Activated naive CD8-positive, alpha-beta T cell (primary cell): ENCODE measurements around the gene RASD1.
"Not testable (repeated sequence)": the region's sequence is repeated elsewhere in the genome, so short reads cannot be mapped to it uniquely, and the experiment has no call there.

Experiments
- H3K27ac Mint-ChIP-seq: one replicate; pipeline ENCODE4 v1.8.0; 2021; ENCODE audit warnings: mixed read lengths
- H3K27me3 Mint-ChIP-seq: one replicate; pipeline ENCODE4 v1.8.0; 2021; ENCODE audit warnings: mixed read lengths
- H3K36me3 Mint-ChIP-seq: one replicate; pipeline ENCODE4 v1.8.0; 2021; ENCODE audit warnings: mixed read lengths
- H3K4me1 Mint-ChIP-seq: one replicate; pipeline ENCODE4 v1.8.0; 2021; ENCODE audit warnings: low read depth, mixed read lengths
- H3K4me3 Mint-ChIP-seq: one replicate; pipeline ENCODE4 v1.8.0; 2021; ENCODE audit warnings: mild to moderate bottlenecking, mixed read lengths
- H3K9me3 Mint-ChIP-seq: one replicate; pipeline ENCODE4 v1.8.0; 2021; ENCODE audit warnings: low read depth, mixed read lengths

The RASD1 gene

DNA sequence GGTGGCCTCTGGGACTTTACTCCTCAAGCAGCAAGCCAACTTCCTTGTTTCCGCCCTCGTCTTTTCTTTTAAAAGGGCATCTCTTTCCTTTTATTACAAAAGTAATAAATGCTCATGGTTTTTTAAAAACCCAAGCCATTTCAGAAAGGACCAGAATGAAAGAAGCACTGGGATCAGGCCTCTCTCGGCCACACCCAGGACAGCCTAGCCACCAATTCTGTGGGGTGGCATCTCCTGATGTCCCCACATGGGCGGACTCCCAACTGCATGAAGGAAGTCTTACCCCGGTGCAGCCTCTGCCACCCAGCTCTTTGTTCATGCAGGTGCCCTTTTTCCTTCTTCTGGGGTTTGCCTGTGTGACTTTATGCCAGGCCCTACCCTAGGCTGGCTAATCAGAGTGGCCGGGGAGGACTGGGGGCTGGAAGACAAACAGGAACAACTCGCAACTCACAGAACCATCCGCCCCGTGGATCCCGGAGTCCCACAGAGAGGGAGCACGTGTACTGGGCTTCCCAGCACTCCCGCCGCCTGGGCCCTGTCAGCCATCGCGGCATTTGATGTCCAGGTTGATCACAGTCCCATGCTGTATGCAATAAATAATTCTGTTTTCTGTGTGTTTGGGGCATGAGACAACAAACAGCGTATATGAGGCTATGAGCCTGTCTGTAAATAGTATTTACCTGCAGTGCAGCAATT lies 2.6 kb upstream of the RASD1 start:
- no peaks in the 10 kb centered on the region for H3K36me3 Mint-ChIP-seq
- H3K9me3 Mint-ChIP-seq: no peaks in the 10 kb centered on the region
- H3K4me1 Mint-ChIP-seq: peaks cover 15% of the 10 kb centered on the region
- H3K4me3 Mint-ChIP-seq: no peak overlapping the region
- no peak overlapping the region for H3K27ac Mint-ChIP-seq
- H3K27me3 Mint-ChIP-seq: peaks cover 3% of the 10 kb centered on the region

DNA sequence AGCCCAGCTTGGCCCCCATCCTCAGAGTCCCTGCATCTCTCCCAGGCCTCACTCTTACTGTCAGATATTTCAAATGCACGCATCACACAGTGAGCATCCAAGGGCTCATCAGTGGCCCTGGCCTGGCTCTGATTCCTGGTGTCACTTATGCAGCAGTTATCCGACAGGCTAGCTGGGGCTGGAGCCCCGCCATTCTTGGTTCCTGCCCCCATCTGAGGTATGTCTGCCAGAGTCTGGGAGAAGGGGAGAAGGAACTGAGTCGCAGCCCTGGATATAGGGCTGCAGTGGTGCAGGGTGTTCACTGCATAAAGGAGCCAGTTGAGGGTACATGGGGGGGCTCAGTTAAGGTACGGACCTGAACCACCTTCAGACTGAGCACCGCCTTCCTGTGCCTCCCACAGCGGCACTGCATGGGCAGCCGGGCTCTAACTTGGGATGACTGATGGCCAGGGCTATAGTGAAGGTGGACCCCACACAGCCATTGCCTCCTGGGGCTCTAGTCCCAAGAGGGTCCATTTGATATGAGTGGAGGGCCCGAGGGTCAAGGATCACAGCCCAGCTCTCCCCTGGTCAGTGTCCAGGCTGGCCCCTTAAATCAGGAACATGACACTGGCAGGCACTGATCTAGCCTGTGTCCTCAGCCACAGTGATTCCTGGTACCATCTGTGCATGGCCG lies 1.8 kb upstream of the RASD1 start:
- peaks cover 3% of the 10 kb centered on the region for H3K27me3 Mint-ChIP-seq
- H3K4me1 Mint-ChIP-seq: peaks cover 15% of the 10 kb centered on the region
- no peaks in the 10 kb centered on the region for H3K9me3 Mint-ChIP-seq
- H3K4me3 Mint-ChIP-seq: peak overlapping the region; percentile 75
- no peak overlapping the region for H3K27ac Mint-ChIP-seq
- no peaks in the 10 kb centered on the region for H3K36me3 Mint-ChIP-seq

DNA sequence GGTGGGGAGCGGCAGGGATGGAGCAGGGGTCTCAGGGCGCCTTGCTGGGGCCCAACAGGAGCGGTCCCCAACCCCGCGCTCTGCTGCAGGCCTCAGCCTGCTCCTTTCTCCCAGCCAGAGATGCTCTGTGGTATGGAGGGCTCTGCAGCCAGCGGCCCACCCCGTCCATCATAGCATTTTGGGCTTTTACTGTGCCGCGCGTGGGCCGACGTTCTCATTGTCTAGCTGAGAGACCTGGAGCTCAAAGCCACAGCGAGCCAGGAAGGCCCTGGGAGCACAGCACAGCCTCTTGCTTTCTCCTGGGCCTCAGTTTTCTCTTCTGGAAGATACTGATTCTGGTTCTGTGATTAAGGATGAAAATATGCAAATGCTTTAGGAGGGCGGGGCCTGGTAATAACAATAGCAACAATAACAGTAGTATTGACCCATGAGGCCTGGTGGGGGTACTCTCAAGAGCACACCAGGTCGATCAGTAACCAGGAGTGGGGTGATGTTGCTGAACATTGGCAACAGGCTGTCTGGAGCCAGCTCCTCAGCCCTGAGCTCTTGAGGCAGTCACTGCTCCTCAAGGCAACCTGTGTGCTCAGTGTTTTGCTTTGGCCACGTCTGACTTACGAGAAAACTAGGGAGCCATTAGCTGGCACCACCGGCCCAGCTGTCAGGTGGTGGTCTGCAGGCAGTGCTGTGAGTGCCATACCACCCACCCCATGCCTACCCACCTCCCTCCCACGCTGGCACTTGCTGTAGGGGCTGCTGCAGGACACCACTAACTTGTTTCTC lies 1.1 kb upstream of the RASD1 start:
- peaks cover 3% of the 10 kb centered on the region for H3K27me3 Mint-ChIP-seq

DNA sequence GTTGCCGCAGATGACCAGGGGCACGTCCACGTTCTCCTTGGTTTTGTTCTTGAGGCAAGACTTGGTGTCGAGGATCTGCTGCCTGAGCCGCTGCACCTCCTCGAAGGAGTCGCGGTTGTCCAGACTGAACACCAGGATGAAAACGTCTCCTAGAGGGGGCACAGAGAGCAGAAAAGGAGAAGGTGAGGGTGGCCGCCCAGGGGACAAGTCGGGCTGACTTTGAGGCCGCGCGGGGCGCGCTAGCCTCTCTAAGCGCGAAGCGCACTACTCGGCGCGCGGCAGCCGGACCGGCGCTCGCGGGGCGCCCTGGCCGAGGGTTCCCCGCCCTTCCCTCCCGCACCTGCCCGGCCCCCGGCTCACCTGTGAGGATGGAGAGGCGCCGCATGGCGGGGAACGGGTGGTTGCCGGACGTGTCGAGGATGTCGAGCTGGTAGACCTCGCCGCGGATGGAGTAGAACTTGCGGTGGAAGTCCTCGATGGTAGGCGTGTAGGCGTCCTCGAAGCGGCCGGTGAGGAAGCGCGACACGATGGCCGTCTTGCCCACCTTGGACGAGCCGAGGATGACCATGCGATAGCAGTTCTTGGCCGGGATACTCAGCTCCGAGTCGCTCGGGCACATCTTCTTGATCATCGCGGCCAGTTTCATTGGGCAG lies 533 bp downstream of the RASD1 start:
- H3K4me1 Mint-ChIP-seq: peaks cover 15% of the 10 kb centered on the region
- H3K4me3 Mint-ChIP-seq: peak overlapping the region; percentile 83
- no peaks in the 10 kb centered on the region for H3K9me3 Mint-ChIP-seq
- peak overlapping the region; percentile 12 for H3K27ac Mint-ChIP-seq
- peaks cover 4% of the 10 kb centered on the region for H3K36me3 Mint-ChIP-seq
- peaks cover 2% of the 10 kb centered on the region for H3K27me3 Mint-ChIP-seq

More for the DNA sequence above, 1.1 kb upstream of the RASD1 start:
- peak overlapping the region; percentile 75 for H3K4me3 Mint-ChIP-seq
- no peaks in the 10 kb centered on the region for H3K9me3 Mint-ChIP-seq
- peaks cover 2% of the 10 kb centered on the region for H3K36me3 Mint-ChIP-seq
- H3K27ac Mint-ChIP-seq: no peak overlapping the region
- peaks cover 15% of the 10 kb centered on the region for H3K4me1 Mint-ChIP-seq

DNA sequence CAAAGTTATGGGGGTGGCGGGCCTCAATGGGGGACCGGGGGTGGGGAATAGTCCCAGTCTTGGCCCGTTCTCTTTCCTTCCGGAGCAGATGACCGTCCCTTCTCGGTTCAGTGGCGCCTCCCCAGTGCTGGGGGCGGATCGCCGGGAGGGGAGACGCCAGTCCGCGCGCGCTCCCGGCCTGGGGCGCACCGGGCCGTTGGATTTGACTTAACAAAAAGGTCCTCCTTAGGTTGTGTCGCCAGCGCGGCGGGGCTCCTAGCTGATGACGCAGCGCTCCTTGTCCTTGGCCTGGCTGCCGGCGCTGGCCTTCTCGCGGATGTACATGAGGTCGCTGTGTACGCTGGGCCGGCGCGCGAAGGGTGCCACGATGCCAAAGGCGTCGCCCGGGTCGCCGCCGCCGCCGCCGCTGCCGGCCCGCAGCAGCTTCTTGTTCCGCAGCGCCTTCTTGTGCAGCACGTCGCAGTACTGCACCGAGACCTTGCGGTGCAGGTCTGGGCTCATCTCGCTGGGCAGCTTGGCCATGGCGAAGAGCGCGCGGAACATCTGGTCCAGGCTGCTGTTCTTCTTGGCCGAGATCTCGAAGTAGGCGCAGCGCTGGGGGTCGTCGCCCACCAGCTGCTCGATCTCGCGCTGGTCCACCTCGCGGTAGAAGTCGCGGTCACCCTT lies 1.2 kb downstream of the RASD1 start:
- peak overlapping the region; percentile 12 for H3K27ac Mint-ChIP-seq
- peaks cover 2% of the 10 kb centered on the region for H3K27me3 Mint-ChIP-seq
- H3K4me1 Mint-ChIP-seq: peaks cover 15% of the 10 kb centered on the region
- peak overlapping the region; percentile 83 for H3K4me3 Mint-ChIP-seq
- H3K36me3 Mint-ChIP-seq: peaks cover 4% of the 10 kb centered on the region
- H3K9me3 Mint-ChIP-seq: no peaks in the 10 kb centered on the region

DNA sequence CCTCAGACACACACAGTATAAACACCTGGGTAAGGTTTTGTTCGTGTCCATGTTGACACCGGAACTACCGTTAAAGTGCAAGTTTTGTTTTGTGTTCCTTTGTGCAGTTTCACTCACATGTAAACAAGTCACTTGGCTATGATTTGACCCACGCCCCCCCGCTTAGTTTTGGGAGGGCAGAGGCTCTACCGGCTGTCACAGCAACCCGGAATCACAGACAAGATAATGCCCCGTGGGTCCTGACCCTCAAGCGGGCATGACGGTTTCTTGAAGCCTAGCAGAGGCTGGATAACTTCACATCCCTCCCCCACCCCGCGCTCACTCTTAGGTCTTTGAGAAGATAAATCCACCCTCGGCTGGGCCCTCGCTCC lies 1.7 kb downstream of the RASD1 start:
- Mint-ChIP-seq H3K27me3 (peaks cover 2% of the 10 kb centered on the region), H3K36me3 (peaks cover 6% of the 10 kb centered on the region), H3K4me3 (peak overlapping the region; percentile 47), H3K9me3 (no peaks in the 10 kb centered on the region), H3K27ac (no peak overlapping the region), H3K4me1 (peaks cover 15% of the 10 kb centered on the region)

DNA sequence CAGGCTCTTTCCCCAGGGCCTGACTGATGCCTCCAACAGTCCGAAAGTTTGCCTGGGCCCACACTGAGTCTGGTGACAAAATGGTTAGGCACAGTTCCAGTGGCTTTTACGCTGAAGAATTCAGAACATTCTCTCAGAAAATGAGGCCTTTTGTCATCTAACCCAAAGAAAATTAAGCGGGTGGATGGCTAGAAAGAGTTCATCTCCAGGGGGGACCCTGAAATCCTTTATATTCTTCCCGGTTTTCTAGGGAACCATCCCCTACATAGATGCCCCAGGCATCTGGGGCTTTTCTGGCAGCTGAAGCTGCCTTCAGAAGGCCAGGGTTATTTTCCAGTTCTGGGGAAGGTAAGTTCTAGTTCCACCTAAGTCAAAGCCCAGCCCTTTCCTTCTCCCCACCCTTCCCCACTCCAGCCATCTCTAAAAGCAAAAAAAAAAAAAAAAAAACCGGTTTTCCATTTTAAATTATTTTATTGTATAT lies 2.2 kb downstream of the RASD1 start:
- Mint-ChIP-seq H3K9me3 (no peaks in the 10 kb centered on the region), H3K4me3 (no peak overlapping the region), H3K4me1 (peaks cover 15% of the 10 kb centered on the region), H3K36me3 (peaks cover 8% of the 10 kb centered on the region), H3K27ac (no peak overlapping the region), H3K27me3 (peaks cover 2% of the 10 kb centered on the region)

DNA sequence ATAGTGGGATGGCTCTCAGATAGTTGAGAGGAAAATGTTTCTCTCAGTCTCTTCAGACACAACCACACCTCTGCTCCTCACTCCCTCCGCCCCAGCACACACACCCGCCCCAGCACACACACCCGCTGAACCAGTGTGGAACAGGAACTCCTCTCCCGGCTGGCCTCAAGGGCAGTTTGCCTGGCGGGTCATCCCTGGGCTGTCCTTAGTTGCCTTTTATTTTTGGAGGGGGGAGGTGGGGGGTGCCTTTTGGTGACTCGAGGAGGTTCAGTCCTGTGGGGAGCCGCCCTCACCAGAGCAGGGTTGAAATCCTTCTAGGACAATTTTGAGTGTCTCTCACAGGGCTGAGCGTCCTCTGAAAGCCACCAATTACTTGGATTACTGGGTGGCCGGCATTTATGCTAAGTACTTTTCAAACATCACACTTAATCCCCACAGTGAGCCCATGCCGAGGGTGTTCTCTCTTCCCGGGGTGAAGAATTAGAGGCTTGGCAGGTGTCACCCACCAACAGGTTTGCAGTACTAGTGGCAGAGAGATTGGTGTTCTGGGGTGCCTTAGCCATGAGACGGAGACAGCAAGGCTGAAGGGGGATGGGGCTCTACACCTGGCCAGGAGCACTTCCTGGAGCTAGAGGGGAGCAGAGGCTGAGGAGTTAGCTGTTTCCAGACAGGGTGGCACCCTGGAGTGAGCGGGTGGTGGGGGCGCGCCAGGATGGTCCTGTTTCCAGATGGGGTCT lies 2.8 kb downstream of the RASD1 start:
- Mint-ChIP-seq H3K4me1 (peaks cover 15% of the 10 kb centered on the region), H3K4me3 (no peak overlapping the region), H3K27me3 (peaks cover 2% of the 10 kb centered on the region), H3K36me3 (peaks cover 8% of the 10 kb centered on the region), H3K9me3 (no peaks in the 10 kb centered on the region), H3K27ac (no peak overlapping the region)

DNA sequence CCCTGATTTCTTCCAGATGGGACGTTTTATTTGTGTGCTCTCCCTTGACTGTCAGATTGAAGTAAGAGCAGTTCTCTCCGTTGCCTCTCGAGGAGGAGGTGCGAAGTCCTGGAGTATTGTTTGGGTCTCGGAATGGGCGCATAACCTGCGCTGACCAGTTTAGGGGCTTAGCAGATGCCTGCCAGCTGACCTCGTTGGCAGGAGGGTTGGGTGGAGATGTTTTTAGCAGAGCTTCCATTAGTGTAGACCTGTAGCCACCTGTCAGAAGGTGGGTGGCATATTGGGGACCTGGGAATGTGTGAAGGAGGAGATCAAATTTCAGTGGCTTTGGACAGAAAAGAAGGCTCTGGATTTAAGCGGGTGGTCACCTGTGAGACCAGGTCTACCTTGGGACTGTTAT lies 3.6 kb downstream of the RASD1 start:
- Mint-ChIP-seq H3K4me3 (no peak overlapping the region), H3K27me3 (peaks cover 2% of the 10 kb centered on the region), H3K9me3 (no peaks in the 10 kb centered on the region), H3K27ac (no peak overlapping the region), H3K36me3 (peaks cover 12% of the 10 kb centered on the region), H3K4me1 (peaks cover 22% of the 10 kb centered on the region)

DNA sequence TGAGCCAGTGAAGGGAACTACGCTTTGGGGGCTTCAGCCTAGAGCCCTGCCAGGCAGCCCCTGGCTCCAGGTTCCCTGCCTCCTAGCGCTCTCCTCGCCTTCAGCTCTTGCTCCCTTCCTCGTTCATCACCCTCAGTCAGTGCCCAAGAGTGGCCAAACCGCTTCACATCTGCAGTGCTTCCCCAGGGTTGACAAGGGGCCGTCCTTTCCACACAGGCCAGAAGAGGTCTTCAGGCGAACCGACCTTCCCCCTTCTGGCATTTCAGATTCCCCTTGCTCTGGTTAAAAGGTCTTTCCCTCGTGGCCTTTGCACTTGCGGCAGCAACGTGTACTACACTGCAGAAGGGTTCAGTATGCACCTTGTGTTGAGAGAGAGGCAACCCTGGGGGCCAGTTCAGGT lies 4.1 kb downstream of the RASD1 start:
- no peaks in the 10 kb centered on the region for H3K9me3 Mint-ChIP-seq
- no peak overlapping the region for H3K27ac Mint-ChIP-seq
- peaks cover 16% of the 10 kb centered on the region for H3K36me3 Mint-ChIP-seq
- H3K4me3 Mint-ChIP-seq: no peak overlapping the region
- H3K4me1 Mint-ChIP-seq: peaks cover 24% of the 10 kb centered on the region
- peaks cover 2% of the 10 kb centered on the region for H3K27me3 Mint-ChIP-seq

DNA sequence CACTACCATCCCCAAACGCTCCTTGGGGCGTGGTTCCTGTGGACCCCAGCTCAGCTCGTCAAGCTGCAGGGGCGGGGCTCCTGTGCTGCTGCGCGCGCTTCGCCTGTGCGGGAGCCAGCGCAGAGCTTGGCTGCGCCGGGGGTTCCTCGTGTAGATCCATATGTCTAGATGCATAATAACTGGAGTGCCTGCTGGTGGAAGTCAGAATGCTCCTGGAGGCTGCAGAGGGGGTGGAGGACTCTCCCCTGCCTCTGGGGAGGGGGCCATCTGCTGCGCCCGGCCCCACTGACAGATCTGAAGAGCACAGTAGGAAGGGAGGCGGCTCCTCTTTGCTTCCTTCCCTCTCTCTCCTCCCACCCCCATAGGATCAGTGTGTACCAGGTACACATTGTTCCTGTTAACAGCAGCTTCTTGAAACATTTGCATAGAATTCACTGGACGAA lies 4.6 kb downstream of the RASD1 start:
- Mint-ChIP-seq H3K4me1 (peaks cover 28% of the 10 kb centered on the region), H3K36me3 (peaks cover 18% of the 10 kb centered on the region), H3K27me3 (peaks cover 2% of the 10 kb centered on the region), H3K4me3 (no peak overlapping the region), H3K9me3 (no peaks in the 10 kb centered on the region), H3K27ac (no peak overlapping the region)

DNA sequence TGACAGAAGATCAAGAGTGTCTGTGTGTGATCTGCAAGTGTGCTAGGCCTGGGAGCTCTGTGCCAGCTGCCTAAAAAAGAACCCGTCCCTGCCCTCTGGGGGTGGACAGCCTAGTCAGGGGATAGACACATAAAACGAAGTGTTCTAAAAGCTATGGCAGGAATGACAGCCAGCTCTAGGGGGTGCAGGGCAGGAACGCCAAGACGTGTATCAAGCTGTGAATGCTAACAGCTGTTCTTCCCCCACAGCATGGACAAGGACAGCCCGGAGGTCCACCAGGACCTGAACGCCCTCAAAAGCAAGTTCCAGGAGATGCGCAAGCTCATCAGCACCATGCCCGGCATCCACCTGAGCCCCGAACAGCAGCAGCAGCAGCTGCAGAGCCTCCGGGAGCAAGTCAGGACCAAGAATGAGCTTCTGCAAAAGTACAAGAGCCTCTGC lies 5.1 kb downstream of the RASD1 start:
- peaks cover 18% of the 10 kb centered on the region for H3K36me3 Mint-ChIP-seq
- no peak overlapping the region for H3K27ac Mint-ChIP-seq
- H3K4me3 Mint-ChIP-seq: no peak overlapping the region
- H3K4me1 Mint-ChIP-seq: peaks cover 28% of the 10 kb centered on the region
- no peaks in the 10 kb centered on the region for H3K9me3 Mint-ChIP-seq
- H3K27me3 Mint-ChIP-seq: peaks cover 2% of the 10 kb centered on the region

DNA sequence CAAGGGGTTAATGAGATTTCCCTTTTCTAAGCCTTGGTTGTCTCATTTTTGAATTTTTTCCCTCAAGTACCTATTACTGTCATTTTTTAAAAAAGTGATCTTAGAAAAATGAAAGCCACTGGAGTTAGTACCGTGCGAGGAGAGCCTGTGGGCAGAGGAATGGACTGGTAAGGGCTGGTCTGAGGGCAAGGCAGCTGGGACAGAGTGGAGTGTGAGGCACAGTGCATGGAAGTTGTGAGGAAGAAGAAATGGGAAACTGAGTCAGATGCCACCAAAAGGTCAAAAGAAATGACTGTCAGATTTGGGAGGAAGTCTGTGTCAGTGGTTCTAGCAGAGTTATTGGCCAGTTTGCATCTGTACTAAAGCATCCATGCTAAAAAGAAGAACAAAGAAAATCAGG lies 8.2 kb downstream of the RASD1 start:
- peak overlapping the region; percentile 55 for H3K4me3 Mint-ChIP-seq
- H3K27me3 Mint-ChIP-seq: no peaks in the 10 kb centered on the region
- H3K36me3 Mint-ChIP-seq: peaks cover 21% of the 10 kb centered on the region
- H3K4me1 Mint-ChIP-seq: peaks cover 30% of the 10 kb centered on the region
- peak overlapping the region; percentile 88 for H3K27ac Mint-ChIP-seq
- H3K9me3 Mint-ChIP-seq: no peaks in the 10 kb centered on the region

DNA sequence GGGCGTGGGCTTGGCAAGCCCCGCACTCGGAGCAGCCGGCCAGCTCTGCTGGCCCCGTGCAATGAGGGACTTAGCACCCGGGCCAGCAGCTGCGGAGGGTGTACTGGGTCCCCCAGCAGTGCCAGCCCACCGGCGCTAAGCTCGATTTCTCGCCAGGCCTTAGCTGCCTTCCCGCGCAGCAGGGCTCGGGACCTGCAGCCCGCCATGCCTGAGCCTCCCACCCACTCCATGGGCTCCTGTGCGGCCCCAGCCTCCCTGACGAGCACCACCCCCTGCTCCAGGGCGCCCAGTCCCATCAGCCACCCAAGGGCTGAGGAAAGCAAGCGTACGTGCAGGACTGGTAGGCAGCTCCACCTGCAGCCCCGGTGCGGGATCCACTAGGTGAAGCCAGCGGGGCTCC lies 9.8 kb downstream of the RASD1 start:
- H3K4me1 Mint-ChIP-seq: peaks cover 46% of the 10 kb centered on the region
- not testable (repeated sequence) for H3K27ac Mint-ChIP-seq
- H3K36me3 Mint-ChIP-seq: peaks cover 17% of the 10 kb centered on the region

More for the DNA sequence above, 9.8 kb downstream of the RASD1 start:
- H3K4me3 Mint-ChIP-seq, H3K9me3 Mint-ChIP-seq, H3K27me3 Mint-ChIP-seq: not testable (repeated sequence)
